Stimulated activated CD8-positive, alpha-beta memory T cell treated with anti-CD3 and anti-CD28 coated beads, Interleukin-7, amount 100 ng/mL, for 1 hour (primary cell): ENCODE data around the gene DIMT1.

ENCODE experiments used
- DNase-seq, 2 donors: peaks; one replicate each; pipeline ENCODE4 v3.0.0-alpha.2; 2020; ENCODE audit warnings: low read depth in 2 of 2

The DIMT1 gene

DNA sequence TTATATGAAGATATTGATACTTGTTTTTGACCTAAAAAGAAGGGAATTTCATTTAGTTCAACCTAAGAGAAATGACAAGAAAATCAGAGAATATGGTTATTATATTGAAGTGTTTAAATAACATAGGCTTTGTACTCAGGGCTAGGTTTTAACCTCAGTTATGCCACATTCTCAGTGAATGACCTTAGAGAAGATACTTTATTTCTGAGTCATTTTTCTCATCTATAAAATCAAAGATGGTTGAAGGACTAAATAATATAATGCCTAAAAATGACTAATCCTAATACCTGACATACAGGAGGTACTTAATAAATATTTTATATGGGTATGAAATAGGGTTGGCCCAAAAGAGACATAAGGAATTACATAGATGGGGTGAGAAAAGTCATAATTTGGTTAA is 32.3 kb downstream of the DIMT1 start:
- DNase-seq, result no peak

GRCh38 chr5:62369039-62369438 is 34.7 kb downstream of the DIMT1 start:
- DNase-seq, result no peak

DNA sequence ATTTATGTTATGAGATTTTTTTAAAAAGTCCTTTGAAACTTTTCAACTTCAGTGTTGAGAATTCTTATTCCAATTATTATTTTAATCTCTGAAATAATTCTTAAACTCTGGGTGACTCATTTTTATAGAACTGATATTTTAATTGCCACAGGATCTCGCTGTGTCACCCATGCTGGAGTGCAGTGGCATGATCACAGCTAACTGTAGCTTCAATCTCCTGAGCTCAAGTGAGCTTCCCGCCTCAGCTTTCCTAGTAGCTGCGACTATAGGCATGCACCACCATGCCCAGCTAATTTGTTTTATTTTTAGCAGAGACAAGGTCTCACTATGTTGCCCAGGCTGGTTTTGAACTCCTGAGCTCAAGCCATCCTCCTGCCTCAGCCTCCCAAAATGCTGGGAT is 41.0 kb downstream of the DIMT1 start:
- DNase-seq, result no peak

DNA sequence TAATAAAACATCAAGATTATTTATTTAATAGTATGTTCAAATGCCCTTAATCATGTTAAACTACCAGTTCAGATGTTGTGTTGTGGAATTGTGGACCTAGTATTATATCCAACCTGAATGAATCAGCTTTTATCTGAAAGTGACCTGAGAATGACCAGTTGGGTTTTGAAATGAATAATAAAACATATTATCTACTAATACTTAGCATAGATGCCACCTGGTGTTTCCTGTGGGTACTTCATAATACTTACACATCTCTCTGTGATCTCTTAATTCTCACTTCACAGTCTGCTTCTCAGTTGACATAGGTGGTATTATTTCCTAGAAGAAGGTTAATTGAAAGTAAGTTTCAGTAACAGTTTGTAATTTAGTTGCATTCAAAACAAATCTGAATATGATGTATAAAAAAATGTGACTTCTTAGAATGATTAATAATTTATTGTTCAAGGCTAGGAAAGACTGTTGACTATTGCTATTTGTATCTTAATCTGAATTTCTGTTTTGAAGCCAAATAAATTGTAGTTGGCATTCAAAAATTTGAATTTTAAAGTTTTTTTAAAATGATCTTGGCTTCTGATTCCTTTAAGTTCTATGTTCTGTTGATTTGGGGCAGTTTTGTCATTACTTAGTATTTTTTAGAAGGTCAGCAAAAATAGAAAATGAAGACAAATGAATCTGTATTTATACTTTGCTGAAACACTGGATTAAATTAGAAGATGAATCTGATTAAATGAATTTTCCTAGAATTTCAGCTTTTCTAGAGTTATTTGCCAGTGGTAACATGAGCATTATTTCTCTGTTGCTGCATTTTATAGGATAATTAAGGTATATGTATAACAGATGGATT is 49.5 kb downstream of the DIMT1 start:
- no peak for DNase-seq

DNA sequence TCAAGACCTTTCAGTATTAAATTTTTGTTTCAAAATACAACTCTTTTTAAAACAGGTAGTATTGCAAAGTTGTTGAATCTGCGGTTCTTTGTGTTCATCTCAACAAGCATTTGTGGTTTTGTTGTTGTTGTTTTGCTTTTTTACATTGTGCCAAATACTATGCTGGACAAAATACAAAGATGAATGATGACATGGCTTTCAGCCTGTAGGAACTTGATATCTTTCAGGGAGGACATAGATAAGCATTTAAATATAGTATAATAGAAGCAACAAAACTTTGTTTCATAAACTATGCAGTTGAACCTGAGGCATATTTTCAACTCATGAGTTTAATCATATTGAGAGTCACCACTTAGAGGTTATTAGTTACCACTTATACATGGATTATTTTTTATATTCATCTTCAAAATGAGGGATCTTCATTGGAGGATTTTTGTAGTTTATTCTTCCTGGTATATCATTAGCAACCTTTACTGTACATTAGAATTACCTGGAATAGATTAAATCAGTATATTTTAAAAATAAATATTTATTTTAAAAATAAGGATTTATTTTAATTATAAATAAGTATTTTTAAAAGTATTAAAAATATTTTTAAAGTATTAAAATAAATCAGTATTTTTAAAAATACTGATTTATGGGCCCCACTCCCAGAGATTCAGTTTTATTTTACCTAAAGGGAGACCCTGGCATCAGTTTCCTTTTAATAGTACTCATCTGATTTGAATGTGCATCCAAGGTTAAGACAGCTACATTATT is 54.8 kb downstream of the DIMT1 start:
- no peak for DNase-seq

DNA sequence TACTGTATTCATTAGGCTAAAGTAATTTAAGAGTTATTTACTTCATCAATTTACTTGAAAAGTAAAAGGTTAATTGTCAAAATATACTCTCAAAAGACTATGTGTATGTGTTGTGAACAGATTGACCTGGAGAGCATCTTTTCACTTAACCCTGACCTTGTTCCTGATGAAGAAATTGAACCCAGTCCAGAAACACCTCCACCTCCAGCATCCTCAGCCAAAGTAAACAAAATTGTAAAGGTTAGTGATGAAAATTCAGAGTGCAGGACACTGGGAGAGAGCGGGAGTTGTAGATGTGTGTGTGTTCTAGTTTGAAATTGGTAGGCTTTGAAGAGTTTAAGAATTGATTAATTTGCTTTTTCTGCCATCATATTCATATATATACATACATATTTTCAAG is 55.8 kb downstream of the DIMT1 start:
- DNase-seq, result no peak

DNA sequence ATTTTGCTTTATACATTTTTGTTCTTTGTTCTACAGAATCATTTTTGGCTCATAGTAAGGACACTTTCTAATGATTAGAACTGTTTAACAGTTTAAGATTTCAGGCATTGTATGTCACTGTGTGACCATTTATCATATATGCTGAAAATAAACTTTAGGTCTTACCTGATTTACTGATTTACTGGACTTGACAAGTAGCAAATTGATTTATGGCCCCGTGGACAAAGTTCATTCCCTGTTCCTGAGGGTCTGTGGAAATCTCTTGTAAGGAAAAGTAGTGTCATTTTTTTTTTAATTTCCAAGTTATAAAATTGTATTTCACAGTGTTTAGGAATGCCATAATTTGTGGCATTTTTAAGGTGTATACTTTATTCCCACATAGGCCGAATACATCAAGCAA is 57.0 kb downstream of the DIMT1 start:
- DNase-seq, result no peak

GRCh38 chr5:62343428-62343827 is 60.3 kb downstream of the DIMT1 start:
- no peak for DNase-seq

- DNase-seq, result no peak
These were observed 61.2 kb downstream of the DIMT1 start for GRCh38 chr5:62342476-62342837.

DNA sequence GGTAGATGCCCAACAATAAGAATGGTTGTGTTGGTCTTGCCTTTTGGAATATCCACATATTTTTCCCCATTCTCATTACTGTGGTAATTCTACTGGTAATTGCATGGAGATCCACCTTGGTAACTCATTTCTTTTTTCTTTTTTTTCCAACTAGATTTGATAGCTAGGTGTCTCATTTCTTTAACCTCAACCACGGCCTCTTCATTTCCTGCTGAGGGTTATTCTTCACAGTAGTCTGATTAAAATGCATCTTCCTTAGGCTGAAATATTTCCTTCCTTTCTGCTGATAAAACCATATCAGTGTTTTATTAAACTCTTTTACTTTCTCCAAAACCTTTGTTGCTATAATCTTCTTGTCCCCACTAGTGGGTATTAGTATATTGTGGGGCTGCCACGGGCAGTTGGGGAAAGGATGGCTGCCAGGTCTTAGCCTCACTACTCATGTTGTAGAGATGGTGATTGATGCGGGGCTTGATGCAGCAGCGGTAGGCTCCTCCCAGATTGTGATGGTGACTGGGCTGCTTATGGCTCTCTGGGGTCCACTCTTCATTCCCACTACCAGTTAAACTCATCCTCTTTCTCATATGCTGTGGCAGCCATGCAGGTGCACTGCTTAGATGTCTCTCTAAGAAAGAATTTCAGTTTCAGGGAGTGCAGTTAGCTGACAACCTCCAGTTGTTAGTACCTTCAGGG is 61.8 kb downstream of the DIMT1 start:
- DNase-seq, result no peak

DNA sequence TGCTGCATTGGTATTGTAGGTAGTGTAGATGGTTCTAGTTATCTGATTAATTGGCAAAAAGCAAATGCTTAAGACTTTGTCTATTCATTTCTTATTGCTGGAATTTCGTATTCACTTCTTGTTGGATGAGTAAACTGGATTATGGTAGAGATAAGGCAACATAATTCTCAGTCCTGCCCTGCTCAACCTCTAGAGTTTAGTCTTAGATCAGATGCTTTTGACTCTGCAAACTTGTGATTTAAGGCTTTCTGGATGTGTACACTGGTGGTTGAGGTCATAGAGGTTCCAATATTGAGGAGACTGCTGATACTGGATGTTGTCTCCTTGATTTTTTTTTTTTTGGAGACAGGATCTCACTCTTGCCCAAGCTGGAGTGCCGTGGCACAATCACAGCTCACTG is 62.7 kb downstream of the DIMT1 start:
- no peak for DNase-seq

DNA sequence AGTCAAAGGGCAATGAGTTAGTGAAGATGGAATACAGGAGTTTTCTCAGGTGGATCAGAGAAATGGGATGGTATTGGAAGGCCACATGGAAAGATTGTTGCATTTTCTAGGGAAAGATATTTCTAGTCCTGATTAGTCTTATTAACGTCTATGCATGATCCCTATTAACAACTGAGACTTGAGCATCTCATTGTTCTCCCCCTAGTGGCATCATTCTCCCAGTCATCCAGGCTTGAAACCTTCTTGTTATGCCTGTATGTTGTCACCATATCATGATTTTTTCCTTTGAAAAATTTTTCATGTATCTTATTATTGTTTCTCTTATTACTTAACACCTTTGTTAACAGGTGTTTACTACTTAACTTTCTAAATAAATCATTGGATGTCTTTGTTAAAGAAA is 63.3 kb downstream of the DIMT1 start:
- DNase-seq, result no peak
